BLaER1 (cell line): Measurements from ENCODE around the gene SLC7A4.
"Not testable (repeated sequence)": the region's sequence is repeated elsewhere in the genome, so short reads cannot be mapped to it uniquely, and the experiment has no call there.

ENCODE experiments used
- H3K27ac ChIP-seq: shearing (Covaris generic); formaldehyde crosslinking; 2 replicates; pipeline ENCODE4 v1.8.1; 2022
- H3K27me3 ChIP-seq: shearing (Covaris generic); formaldehyde crosslinking; 2 replicates; pipeline ENCODE4 v1.8.1; 2022
- H3K36me3 ChIP-seq: shearing (Covaris generic); formaldehyde crosslinking; 2 replicates; pipeline ENCODE4 v1.8.1; 2022
- H3K4me1 ChIP-seq: shearing (Covaris generic); formaldehyde crosslinking; 2 replicates; pipeline ENCODE4 v1.8.1; 2022
- H3K4me2 ChIP-seq: shearing (Covaris generic); formaldehyde crosslinking; 2 replicates; pipeline ENCODE4 v1.8.1; 2022
- H3K4me3 ChIP-seq: shearing (Covaris generic); formaldehyde crosslinking; 2 replicates; pipeline ENCODE4 v1.8.1; 2022
- H3K9ac ChIP-seq: shearing (Covaris generic); formaldehyde crosslinking; 2 replicates; pipeline ENCODE4 v1.8.1; 2022
- H3K9me3 ChIP-seq: shearing (Covaris generic); formaldehyde crosslinking; 2 replicates; pipeline ENCODE4 v1.8.1; 2022
- H4K20me1 ChIP-seq: shearing (Covaris generic); formaldehyde crosslinking; 2 replicates; pipeline ENCODE4 v1.8.1; 2022
- Cebpa-rat ChIP-seq: shearing (Covaris generic); IDR thresholded peaks from 2 replicates; pipeline ENCODE4 v1.8.1; 2022

Gene SLC7A4

GRCh38 chr22:21010426-21011113 is 21.8 kb downstream of the SLC7A4 start:
- Histone ChIP-seq H3K9me3 (no peaks in the 10 kb centered on the region), H4K20me1 (peaks cover 10% of the 10 kb centered on the region; the same call in 1 of the 2 replicates), H3K4me3 (no peak overlapping the region), H3K4me2 (no peak overlapping the region), H3K4me1 (peaks cover 25% of the 10 kb centered on the region), H3K27me3 (no peaks in the 10 kb centered on the region), H3K27ac (no peak overlapping the region), H3K36me3 (no peaks in the 10 kb centered on the region), H3K9ac (no peak overlapping the region)
- no peak for TF ChIP-seq Cebpa-rat

GRCh38 chr22:21009638-21010425 is 22.5 kb downstream of the SLC7A4 start:
- Histone ChIP-seq H3K4me3 (no peak overlapping the region), H3K36me3 (no peaks in the 10 kb centered on the region), H3K27ac (no peak overlapping the region), H3K4me1 (peaks cover 18% of the 10 kb centered on the region), H3K4me2 (no peak overlapping the region), H4K20me1 (peaks cover 10% of the 10 kb centered on the region; the same call in 1 of the 2 replicates), H3K9ac (no peak overlapping the region), H3K9me3 (no peaks in the 10 kb centered on the region), H3K27me3 (no peaks in the 10 kb centered on the region)
- no peak for TF ChIP-seq Cebpa-rat

- Histone ChIP-seq H3K4me1 (peaks cover 12% of the 10 kb centered on the region), H4K20me1 (peaks cover 10% of the 10 kb centered on the region; the same call in 1 of the 2 replicates)
- not testable (repeated sequence) for H3K9me3 ChIP-seq, H3K27me3 ChIP-seq, H3K36me3 ChIP-seq, H3K9ac ChIP-seq, H3K27ac ChIP-seq, H3K4me3 ChIP-seq, H3K4me2 ChIP-seq
Measured at GRCh38 chr22:21009208-21009607, 23.2 kb downstream of the SLC7A4 start.

- TF ChIP-seq Cebpa-rat = no peak
- Histone ChIP-seq H3K9me3 (no peaks in the 10 kb centered on the region), H3K27ac (no peak overlapping the region), H3K36me3 (peaks cover 17% of the 10 kb centered on the region), H3K4me2 (peak overlapping the region; percentile 100), H3K4me3 (no peak overlapping the region), H4K20me1 (peaks cover 25% of the 10 kb centered on the region), H3K27me3 (no peaks in the 10 kb centered on the region), H3K9ac (no peak overlapping the region), H3K4me1 (peaks cover 34% of the 10 kb centered on the region)
Measured at GRCh38 chr22:21003782-21004181, 28.6 kb downstream of the SLC7A4 start.

- Histone ChIP-seq H3K27me3 (no peaks in the 10 kb centered on the region), H3K9me3 (no peaks in the 10 kb centered on the region), H3K4me2 (peak within 1 kb of the TSS; percentile 100), H3K4me3 (peak within 1 kb of the TSS; percentile 79), H3K36me3 (peaks cover 38% of the 10 kb centered on the region), H3K9ac (peak within 1 kb of the TSS; percentile 90), H4K20me1 (peaks cover 44% of the 10 kb centered on the region), H3K4me1 (peaks cover 34% of the 10 kb centered on the region), H3K27ac (peak within 1 kb of the TSS; percentile 92)
- TF ChIP-seq Cebpa-rat = no peak
Measured at GRCh38 chr22:21001601-21002325, 30.6 kb downstream of the SLC7A4 start, which contains the start of gene THAP7. Gene THAP7, minus strand, starts transcription at chr22:21002118. Its CDS starts 207 bp downstream, at chr22:21001911.

GRCh38 chr22:21000987-21001600 is 31.3 kb downstream of the SLC7A4 start:
- H3K27ac ChIP-seq = peak overlapping the region; percentile 92
- H3K36me3 ChIP-seq = peaks cover 44% of the 10 kb centered on the region
- H3K4me3 ChIP-seq = peak overlapping the region; percentile 79
- H4K20me1 ChIP-seq = peaks cover 48% of the 10 kb centered on the region
- peak overlapping the region; percentile 90 for H3K9ac ChIP-seq
- H3K9me3 ChIP-seq = no peaks in the 10 kb centered on the region
- peaks cover 34% of the 10 kb centered on the region for H3K4me1 ChIP-seq
- no peaks in the 10 kb centered on the region for H3K27me3 ChIP-seq
- no peak for TF ChIP-seq Cebpa-rat
- H3K4me2 ChIP-seq = peak overlapping the region; percentile 100

GRCh38 chr22:21000207-21000986 is 32.0 kb downstream of the SLC7A4 start:
- no peak for TF ChIP-seq Cebpa-rat
- H3K9ac ChIP-seq = peak overlapping the region; percentile 90
- peak overlapping the region; percentile 92 for H3K27ac ChIP-seq
- H3K27me3 ChIP-seq = no peaks in the 10 kb centered on the region
- peak overlapping the region; percentile 79 for H3K4me3 ChIP-seq
- peak overlapping the region; percentile 100 for H3K4me2 ChIP-seq
- H3K4me1 ChIP-seq = peaks cover 34% of the 10 kb centered on the region
- H4K20me1 ChIP-seq = peaks cover 48% of the 10 kb centered on the region
- H3K36me3 ChIP-seq = peaks cover 50% of the 10 kb centered on the region
- H3K9me3 ChIP-seq = no peaks in the 10 kb centered on the region

GRCh38 chr22:20999350-21000206 is 32.8 kb downstream of the SLC7A4 start:
- no peak for TF ChIP-seq Cebpa-rat
- peak overlapping the region; percentile 90 for H3K9ac ChIP-seq
- peak overlapping the region; percentile 100 for H3K4me2 ChIP-seq
- H3K9me3 ChIP-seq = no peaks in the 10 kb centered on the region
- peak overlapping the region; percentile 92; the same call in 1 of the 2 replicates for H3K27ac ChIP-seq
- H3K27me3 ChIP-seq = no peaks in the 10 kb centered on the region
- peaks cover 58% of the 10 kb centered on the region for H3K36me3 ChIP-seq
- H3K4me3 ChIP-seq = 0 out of 2 replicates have a peak overlapping the region, but pooled peaks have one; percentile 79
- H3K4me1 ChIP-seq = peaks cover 34% of the 10 kb centered on the region
- peaks cover 48% of the 10 kb centered on the region for H4K20me1 ChIP-seq
